Astrocyte (in vitro differentiated cells and primary cell): ENCODE results near the gene IRF9.

Experiments used
- CTCF ChIP-seq: IDR thresholded peaks from 2 replicates; pipeline ENCODE4 v1.5.1; 2011; ENCODE audit warnings: low read depth, mild to moderate bottlenecking, inconsistent platforms, low read length, moderate library complexity; ENCODE audit not compliant: insufficient read depth
- EZH2 ChIP-seq: IDR thresholded peaks from 2 replicates; pipeline ENCODE4 v1.6.1; 2012; ENCODE audit warnings: mild to moderate bottlenecking, low read length, inconsistent platforms; ENCODE audit not compliant: insufficient read depth

- no peak for TF ChIP-seq CTCF
- no peak for TF ChIP-seq EZH2
Measured at GRCh38 chr14:24159777-24160498, 1.1 kb upstream of the IRF9 start.
